Gastrocnemius medialis (tissue), 4 donors: ENCODE data around the gene NLRC5. TPM values are rescaled to one million over a fixed set of nuclear protein-coding genes. Genes with fewer than 3 reads are reported as not detected.

Source experiments
- ATAC-seq, 2 donors: fragments of 150-250 bp; one replicate each; pipeline ENCODE4 v1.9.1; 2016
- DNase-seq, 2 donors: peaks; one replicate each; pipeline ENCODE4 v3.0.0-alpha.2; 2019
- H3K27ac ChIP-seq, 4 donors: fragments of 200-600 bp; sonication (generic); 1 replicate in 1 of 4; 2 replicates in 3 of 4; pipeline ENCODE4 v1.5.1; 2016 to 2018; ENCODE audit warnings: mild to moderate bottlenecking in 2 of 4, moderate library complexity in 1 of 4
- H3K27me3 ChIP-seq, 3 donors: fragments of 200-600 bp; sonication (generic) in 2 of 3; 1 replicate in 1 of 3; 2 replicates in 2 of 3; pipeline versions ENCODE4 v1.5.1 to v1.6.0; 2016 to 2019; ENCODE audit warnings: mild to moderate bottlenecking in 1 of 3, moderate library complexity in 1 of 3
- H3K36me3 ChIP-seq, 2 donors: fragments of 200-600 bp; sonication (generic) in 1 of 2; one replicate each; pipeline ENCODE4 v1.5.1; 2017 to 2018
- H3K4me1 ChIP-seq, 2 donors: fragments of 200-600 bp; sonication (generic) in 1 of 2; one replicate each; pipeline ENCODE4 v1.5.1; 2016 to 2017; ENCODE audit warnings: mild to moderate bottlenecking in 2 of 2
- H3K4me3 ChIP-seq, 4 donors: fragments of 200-600 bp; sonication (generic) in 3 of 4; 1 replicate in 1 of 4; 2 replicates in 3 of 4; pipeline ENCODE4 v1.5.1; 2016 to 2019; ENCODE audit warnings: mild to moderate bottlenecking in 2 of 4
- H3K9me3 ChIP-seq, 3 donors: fragments of 200-600 bp; sonication (generic) in 2 of 3; 1 replicate in 1 of 3; 2 replicates in 2 of 3; pipeline ENCODE4 v1.5.1; 2016 to 2019
- CTCF ChIP-seq, 5 experiments: fragments of 450-650 bp in 3 of 5; fragments of 200-600 bp in 2 of 5; sonication (generic) in 2 of 5; IDR thresholded peaks in 4 of 5; conservative IDR thresholded peaks in 1 of 5; 1 replicate in 4 of 5; 2 replicates in 1 of 5; pipeline ENCODE4 v1.5.1; 2016 to 2019; ENCODE audit warnings: antibody characterized with exemption in 5 of 5, mild to moderate bottlenecking in 3 of 5, moderate library complexity in 3 of 5
- POLR2A ChIP-seq, 2 donors: fragments of 450-650 bp; IDR thresholded peaks; one replicate each; pipeline ENCODE4 v1.6.1; 2017; ENCODE audit warnings: antibody characterized with exemption in 2 of 2, mild to moderate bottlenecking in 2 of 2, moderate library complexity in 2 of 2
- in situ Hi-C, 4 donors: fragments of 200-750 bp; cut with MboI; loops; one replicate each; pipeline versions ENCODE4 v1.15.0 to v1.8.0; 2017; ENCODE audit warnings: low sequenced_read_pairs in 4 of 4
- intact Hi-C: fragments of 100-400 bp; cut with DNase I; formaldehyde crosslinking; loops from one replicate; pipeline ENCODE4 v1.15.1; 2023; ENCODE audit warnings: low total_unique reads
- total RNA-seq, 4 donors: library from RNA; depleted of rRNA; stranded (reverse); fragments of >200 nt; gene quantifications; one replicate each; pipeline versions ENCODE4 v1.1.0 to v1.2.3, GENCODE V29; 2016

The NLRC5 gene
- total RNA-seq, 4 donors from 2014 or later: 2.5 to 9.4 (median 5.1) TPM

GRCh38 chr16:57016831-57017230 lies 27.5 kb downstream of the NLRC5 start:
- in situ Hi-C loops (no loop called here), intact Hi-C loops (no loop called here)
- TF ChIP-seq POLR2A (IDR thresholded peaks at IDR 0.05) (no peak), CTCF (IDR thresholded peaks at IDR 0.05 in 4 of 5, conservative IDR thresholded peaks at IDR 0.05 in 1 of 5) (no peak)
- no peak for ATAC-seq
- no peak for DNase-seq
- Histone ChIP-seq H3K27ac (no peak overlapping the region), H3K36me3 (peaks cover 0 to 3% of the 10 kb centered on the region in 2 donors), H3K9me3 (no peaks in the 10 kb centered on the region), H3K4me3 (no peak overlapping the region), H3K4me1 (no peaks in the 10 kb centered on the region), H3K27me3 (no peaks in the 10 kb centered on the region)

GRCh38 chr16:57017251-57017650 lies 27.9 kb downstream of the NLRC5 start:
- Histone ChIP-seq H3K27ac (no peak overlapping the region), H3K4me3 (no peak overlapping the region), H3K4me1 (no peaks in the 10 kb centered on the region), H3K36me3 (peaks cover 0 to 3% of the 10 kb centered on the region in 2 donors), H3K9me3 (no peaks in the 10 kb centered on the region), H3K27me3 (no peaks in the 10 kb centered on the region)
- intact Hi-C loops: no loop called here
- DNase-seq: no peak
- TF ChIP-seq CTCF (IDR thresholded peaks at IDR 0.05 in 4 of 5, conservative IDR thresholded peaks at IDR 0.05 in 1 of 5): no peak
- TF ChIP-seq POLR2A (IDR thresholded peaks at IDR 0.05): no peak
- in situ Hi-C loops: no loop called here
- ATAC-seq: no peak

DNA sequence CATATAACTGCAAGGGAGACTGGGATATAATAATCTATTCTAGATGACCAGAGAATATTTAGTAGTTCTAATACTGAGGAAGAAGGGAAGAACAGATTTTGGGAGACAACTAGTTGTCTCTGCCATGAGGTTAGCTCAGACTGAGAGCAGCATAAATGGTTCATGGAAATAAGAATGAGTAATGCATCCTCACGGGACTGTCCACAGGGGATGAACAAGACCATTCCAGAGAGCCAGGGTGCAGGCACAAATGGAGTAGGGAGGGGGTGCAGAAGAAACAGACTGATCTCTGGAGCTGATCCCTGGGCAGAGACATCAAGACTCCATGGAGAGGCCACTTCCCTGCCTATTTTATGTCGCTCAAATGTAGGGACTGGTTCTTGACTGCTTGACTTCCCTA lies 30.4 kb downstream of the NLRC5 start:
- H3K4me1 ChIP-seq: no peaks in the 10 kb centered on the region
- no peaks in the 10 kb centered on the region for H3K9me3 ChIP-seq
- DNase-seq (no peak), ATAC-seq (no peak)
- H3K27me3 ChIP-seq: no peaks in the 10 kb centered on the region
- H3K27ac ChIP-seq: no peak overlapping the region
- intact Hi-C loops (no loop called here), in situ Hi-C loops (no loop called here)
- H3K36me3 ChIP-seq: peaks cover 0 to 3% of the 10 kb centered on the region in 2 donors
- H3K4me3 ChIP-seq: no peak overlapping the region
- no peak for TF ChIP-seq CTCF (IDR thresholded peaks at IDR 0.05 in 4 of 5, conservative IDR thresholded peaks at IDR 0.05 in 1 of 5)

- DNase-seq (no peak), ATAC-seq (no peak)
- H3K4me3 ChIP-seq: no peak overlapping the region
- no peaks in the 10 kb centered on the region for H3K4me1 ChIP-seq
- no peaks in the 10 kb centered on the region for H3K27me3 ChIP-seq
- no peak overlapping the region for H3K27ac ChIP-seq
- in situ Hi-C loops (no loop called here), intact Hi-C loops (no loop called here)
- peaks cover 0 to 3% of the 10 kb centered on the region in 2 donors for H3K36me3 ChIP-seq
- no peaks in the 10 kb centered on the region for H3K9me3 ChIP-seq
- TF ChIP-seq POLR2A (IDR thresholded peaks at IDR 0.05) (no peak), CTCF (IDR thresholded peaks at IDR 0.05 in 4 of 5, conservative IDR thresholded peaks at IDR 0.05 in 1 of 5) (no peak)
Measured at GRCh38 chr16:57020651-57021050, 31.3 kb downstream of the NLRC5 start.

- ATAC-seq (no peak), DNase-seq (no peak)
- Histone ChIP-seq H3K27ac (no peak overlapping the region), H3K4me1 (no peaks in the 10 kb centered on the region), H3K9me3 (no peaks in the 10 kb centered on the region), H3K36me3 (peaks cover 0 to 3% of the 10 kb centered on the region in 2 donors), H3K27me3 (no peaks in the 10 kb centered on the region), H3K4me3 (no peak overlapping the region)
- intact Hi-C loops: no loop called here
- in situ Hi-C loops: no loop called here
- TF ChIP-seq CTCF (IDR thresholded peaks at IDR 0.05 in 4 of 5, conservative IDR thresholded peaks at IDR 0.05 in 1 of 5) (no peak), POLR2A (IDR thresholded peaks at IDR 0.05) (no peak)
Measured at GRCh38 chr16:57021757-57022156, 32.4 kb downstream of the NLRC5 start.
